Liver (tissue), 9 donors: Measurements from ENCODE around the gene TCF25. TPM values are rescaled to one million over a fixed set of nuclear protein-coding genes. Genes with fewer than 3 reads are reported as not detected.

Experiments
- DNase-seq: peaks from one replicate; pipeline ENCODE4 v3.0.0-alpha.2; 2017; ENCODE audit warnings: low spot score
- H3K27ac ChIP-seq, 2 donors: one replicate each; pipeline ENCODE4 v1.7.0; 2013; ENCODE audit warnings: inconsistent platforms in 2 of 2, low read length in 2 of 2, control low read depth in 1 of 2, low read depth in 1 of 2, mild to moderate bottlenecking in 1 of 2
- H3K27me3 ChIP-seq, 4 donors: one replicate each; pipeline versions ENCODE4 v1.6.1 to v1.7.0; 2013; ENCODE audit warnings: low read length in 3 of 4, inconsistent platforms in 1 of 4, mild to moderate bottlenecking in 1 of 4, moderate library complexity in 1 of 4; ENCODE audit not compliant: control insufficient read depth in 4 of 4, insufficient read depth in 4 of 4
- H3K36me3 ChIP-seq, 4 donors: one replicate each; pipeline versions ENCODE4 v1.6.1 to v1.7.0; 2013; ENCODE audit warnings: low read length in 3 of 4, mild to moderate bottlenecking in 3 of 4, low read depth in 1 of 4, moderate library complexity in 1 of 4; ENCODE audit not compliant: control insufficient read depth in 4 of 4, insufficient read depth in 3 of 4
- H3K4me1 ChIP-seq, 4 donors: one replicate each; pipeline versions ENCODE4 v1.6.1 to v1.7.0; 2013; ENCODE audit warnings: low read length in 3 of 4, mild to moderate bottlenecking in 3 of 4, moderate library complexity in 1 of 4; ENCODE audit not compliant: control insufficient read depth in 4 of 4, insufficient read depth in 4 of 4
- H3K4me3 ChIP-seq, 3 donors: one replicate each; pipeline versions ENCODE4 v1.6.1 to v1.7.0; 2013; ENCODE audit warnings: low read length in 3 of 3, control low read depth in 1 of 3, low read depth in 1 of 3, mild to moderate bottlenecking in 1 of 3
- H3K9ac ChIP-seq, 2 donors: one replicate each; pipeline ENCODE4 v1.7.0; 2013; ENCODE audit warnings: low read length in 2 of 2, mild to moderate bottlenecking in 2 of 2, moderate library complexity in 2 of 2, control low read depth in 1 of 2, low read depth in 1 of 2
- H3K9me3 ChIP-seq, 4 donors: one replicate each; pipeline versions ENCODE4 v1.6.1 to v1.7.0; 2013; ENCODE audit warnings: low read length in 3 of 4; ENCODE audit not compliant: control insufficient read depth in 4 of 4
- ATF3 ChIP-seq: IDR thresholded peaks from 2 replicates; pipeline ENCODE4 v1.6.1; 2016; ENCODE audit warnings: antibody characterized with exemption
- CTCF ChIP-seq: fragments of 150-350 bp; IDR thresholded peaks from 2 replicates; pipeline ENCODE4 v1.5.1; 2017; ENCODE audit warnings: improper control_type of control experiment, low read depth, low read length; ENCODE audit not compliant: missing input control
- EGR1 ChIP-seq, 2 donors: IDR thresholded peaks; 2 replicates each; pipeline ENCODE4 v1.6.1; 2016 to 2018; ENCODE audit warnings: antibody characterized with exemption in 2 of 2, low read depth in 2 of 2
- FOXA1 ChIP-seq: IDR thresholded peaks from 2 replicates; pipeline ENCODE4 v1.6.1; 2016; ENCODE audit warnings: antibody characterized with exemption
- FOXA2 ChIP-seq: IDR thresholded peaks from 2 replicates; pipeline ENCODE4 v1.6.1; 2016; ENCODE audit warnings: antibody characterized with exemption
- HNF4A ChIP-seq, 2 donors: conservative IDR thresholded peaks; 2 replicates each; pipeline ENCODE4 v1.6.1; 2016; ENCODE audit warnings: antibody characterized with exemption in 2 of 2, mild to moderate bottlenecking in 2 of 2
- HNF4G ChIP-seq: IDR thresholded peaks from 2 replicates; pipeline ENCODE4 v1.6.1; 2016; ENCODE audit warnings: antibody characterized with exemption
- JUND ChIP-seq, 2 donors: IDR thresholded peaks; 2 replicates each; pipeline ENCODE4 v1.6.1; 2016; ENCODE audit warnings: antibody characterized with exemption in 2 of 2
- MAX ChIP-seq: IDR thresholded peaks from 2 replicates; pipeline ENCODE4 v1.6.1; 2016; ENCODE audit warnings: antibody characterized with exemption
- NR2F2 ChIP-seq: IDR thresholded peaks from 2 replicates; pipeline ENCODE4 v1.6.1; 2016; ENCODE audit warnings: antibody characterized with exemption
- RAD21 ChIP-seq, 2 donors: IDR thresholded peaks; 2 replicates each; pipeline ENCODE4 v1.6.1; 2016; ENCODE audit warnings: antibody characterized with exemption in 2 of 2, mild to moderate bottlenecking in 2 of 2
- REST ChIP-seq: IDR thresholded peaks from 2 replicates; pipeline ENCODE4 v1.6.1; 2016; ENCODE audit warnings: antibody characterized with exemption, mild to moderate bottlenecking
- RXRA ChIP-seq, 2 donors: IDR thresholded peaks; 2 replicates each; pipeline ENCODE4 v1.6.1; 2017 to 2018; ENCODE audit warnings: antibody characterized with exemption in 2 of 2, mild to moderate bottlenecking in 1 of 2
- SP1 ChIP-seq: IDR thresholded peaks from 2 replicates; pipeline ENCODE4 v1.6.1; 2018; ENCODE audit warnings: antibody characterized with exemption, mild to moderate bottlenecking
- TAF1 ChIP-seq: conservative IDR thresholded peaks from 2 replicates; pipeline ENCODE4 v1.6.1; 2016; ENCODE audit warnings: antibody characterized with exemption, mild to moderate bottlenecking
- YY1 ChIP-seq: IDR thresholded peaks from 2 replicates; pipeline ENCODE4 v1.6.1; 2016; ENCODE audit warnings: antibody characterized with exemption, mild to moderate bottlenecking
- ZBTB33 ChIP-seq: IDR thresholded peaks from 2 replicates; pipeline ENCODE4 v1.6.1; 2016; ENCODE audit warnings: antibody characterized with exemption
- WGBS: extraction: QIAGEN DNeasy Blood & Tissue Kit; methylation state at CpG from one replicate; pipeline ENCODE4 v1.1.7; 2013; 5-methylcytosine and 5-hydroxymethylcytosine counted together
- polyA plus RNA-seq, 2 donors: library from polyadenylated mRNA; stranded (reverse) in 1 of 2; unstranded in 1 of 2; fragments of 200-250 nt in 1 of 2; fragments of >200 nt in 1 of 2; fragmentation: Nextera tagmentation in 1 of 2; extraction: Ambion mirVana in 1 of 2; gene quantifications; one replicate each; pipeline versions ENCODE4 v1.2.1 to v1.2.3, GENCODE V29; 2013 to 2015
- total RNA-seq, 2 donors: library from RNA; depleted of rRNA; stranded (reverse); fragments of >200 nt; gene quantifications; one replicate each; pipeline ENCODE4 v1.2.3, GENCODE V29; 2014
- donor health status: healthy.
- donor health status: healthy.
- donor health status: healthy.
- donor health status: healthy.
- donor health status: healthy.

The TCF25 gene
- total and polyA plus RNA-seq, 4 donors = 59.6 to 98.8 (median 76.8) TPM

GRCh38 chr16:89906140-89907025 lies 33.0 kb downstream of the TCF25 start:
- Histone ChIP-seq H3K4me1 (no peaks in the 10 kb centered on the region), H3K36me3 (peaks cover 22 to 63% (median 28%) of the 10 kb centered on the region in 4 donors), H3K9ac (no peak overlapping the region), H3K27me3 (no peaks in the 10 kb centered on the region), H3K4me3 (no peak overlapping the region), H3K27ac (no peak overlapping the region), H3K9me3 (no peaks in the 10 kb centered on the region)
- TF ChIP-seq YY1 = no peak
- no peak for TF ChIP-seq RAD21 (IDR thresholded peaks at IDR 0.05)
- no peak for TF ChIP-seq NR2F2
- TF ChIP-seq HNF4A (conservative IDR thresholded peaks at IDR 0.05) = no peak
- TF ChIP-seq TAF1 = no peak
- TF ChIP-seq REST = no peak
- no peak for TF ChIP-seq RXRA (IDR thresholded peaks at IDR 0.05)
- no peak for TF ChIP-seq FOXA1
- no peak for TF ChIP-seq FOXA2
- no peak for TF ChIP-seq ATF3
- WGBS = 98% methylated on average over 40 of the region's 40 CpGs
- no peak for DNase-seq

GRCh38 chr16:89907055-89907814 lies 33.8 kb downstream of the TCF25 start:
- WGBS = 96% methylated on average over 13 of the region's 13 CpGs
- DNase-seq = no peak
- Histone ChIP-seq H3K27ac (no peak overlapping the region), H3K36me3 (peaks cover 24 to 68% (median 30%) of the 10 kb centered on the region in 4 donors), H3K4me3 (no peak overlapping the region), H3K27me3 (no peaks in the 10 kb centered on the region), H3K4me1 (no peaks in the 10 kb centered on the region), H3K9me3 (no peaks in the 10 kb centered on the region), H3K9ac (no peak overlapping the region)
- no peak for TF ChIP-seq TAF1
- no peak for TF ChIP-seq HNF4A (conservative IDR thresholded peaks at IDR 0.05)
- TF ChIP-seq SP1 = no peak
- no peak for TF ChIP-seq RAD21 (IDR thresholded peaks at IDR 0.05)
- no peak for TF ChIP-seq NR2F2
- no peak for TF ChIP-seq HNF4G
- no peak for TF ChIP-seq FOXA2
- no peak for TF ChIP-seq RXRA (IDR thresholded peaks at IDR 0.05)
- TF ChIP-seq JUND (IDR thresholded peaks at IDR 0.05) = no peak
- no peak for TF ChIP-seq FOXA1
- no peak for TF ChIP-seq EGR1 (IDR thresholded peaks at IDR 0.05; ENCODE audit: low read depth in 2 of 2)
- no peak for TF ChIP-seq YY1
- no peak for TF ChIP-seq CTCF
- no peak for TF ChIP-seq ZBTB33
- TF ChIP-seq MAX = no peak
- no peak for TF ChIP-seq ATF3
